NCI-H345 treated with DMSO at 0.1 percent for 48 hours (cell line): ENCODE data around the gene HOXC4.

ENCODE experiments used
- DNase-seq: peaks from one replicate; lab custom pipeline; 2025; ENCODE audit not compliant: unreplicated experiment; lab: John Stamatoyannopoulos, UW

HOXC4 gene

DNA sequence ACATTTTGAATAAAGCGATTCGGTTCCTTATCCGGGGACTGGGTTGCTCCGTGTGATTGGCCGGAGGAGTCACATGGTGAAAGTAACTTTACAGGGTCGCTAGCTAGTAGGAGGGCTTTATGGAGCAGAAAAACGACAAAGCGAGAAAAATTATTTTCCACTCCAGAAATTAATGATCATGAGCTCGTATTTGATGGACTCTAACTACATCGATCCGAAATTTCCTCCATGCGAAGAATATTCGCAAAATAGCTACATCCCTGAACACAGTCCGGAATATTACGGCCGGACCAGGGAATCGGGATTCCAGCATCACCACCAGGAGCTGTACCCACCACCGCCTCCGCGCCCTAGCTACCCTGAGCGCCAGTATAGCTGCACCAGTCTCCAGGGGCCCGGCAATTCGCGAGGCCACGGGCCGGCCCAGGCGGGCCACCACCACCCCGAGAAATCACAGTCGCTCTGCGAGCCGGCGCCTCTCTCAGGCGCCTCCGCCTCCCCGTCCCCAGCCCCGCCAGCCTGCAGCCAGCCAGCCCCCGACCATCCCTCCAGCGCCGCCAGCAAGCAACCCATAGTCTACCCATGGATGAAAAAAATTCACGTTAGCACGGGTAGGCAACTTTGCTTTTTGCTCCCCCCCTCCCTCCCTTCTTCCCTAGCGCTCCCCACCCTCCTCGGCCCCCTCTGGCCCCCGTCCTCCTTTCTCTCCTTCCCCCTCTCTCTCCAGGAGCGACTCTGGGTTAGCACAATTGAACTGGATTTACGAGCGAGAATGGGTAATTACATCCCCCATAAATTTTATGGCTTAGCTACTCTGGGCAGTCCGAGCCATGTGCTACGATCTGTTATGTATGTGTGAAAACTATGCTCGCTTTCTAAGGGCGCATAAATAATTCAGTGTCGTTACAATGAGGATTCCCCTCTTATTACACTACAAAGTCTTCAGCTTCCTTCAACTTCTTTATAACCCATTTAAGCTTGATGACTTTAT, at the start of gene HOXC4:
Gene HOXC4 (plus strand): TSS at position 85 of the 991 bp plus-strand sequence. CDS start 88 bp downstream, at position 173.
- no peak for DNase-seq

- DNase-seq = no peak
These were observed 49.4 kb upstream of the HOXC4 start for GRCh38 chr12:54004063-54004840.

DNA sequence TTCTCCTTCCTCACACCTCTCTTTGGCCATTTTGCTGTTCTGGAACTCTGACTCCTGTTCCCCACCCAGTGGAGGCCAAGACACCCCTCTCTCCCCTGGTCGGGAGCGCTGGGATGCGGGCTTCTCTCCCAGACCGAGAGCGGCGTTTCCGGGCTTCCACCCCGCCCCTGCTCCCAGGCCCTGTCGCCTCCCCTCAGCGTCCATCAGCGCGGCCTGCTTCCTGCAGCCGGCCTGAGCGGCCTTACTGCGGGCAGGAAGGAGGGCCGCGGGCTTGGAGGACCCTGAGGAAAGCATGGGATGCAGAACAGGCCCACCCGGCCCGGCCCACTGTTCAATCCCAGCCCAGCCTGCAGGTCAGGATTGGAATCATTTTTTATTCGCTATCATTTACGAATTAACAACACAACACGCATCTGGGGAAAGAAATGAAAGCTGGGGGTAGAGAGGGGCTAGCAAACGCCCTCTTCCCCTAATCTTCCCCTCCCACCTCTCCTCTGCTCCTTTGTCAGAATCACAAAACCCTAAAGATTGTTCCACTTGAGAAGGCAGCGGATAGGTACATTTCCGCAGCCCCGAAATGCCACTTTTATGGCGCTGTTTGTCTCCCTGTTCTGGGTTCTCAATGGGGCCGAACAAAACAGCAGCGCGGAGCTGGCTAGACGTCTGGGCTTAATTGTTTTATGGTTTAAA, 48.6 kb upstream of the HOXC4 start:
- DNase-seq = no peak

DNA sequence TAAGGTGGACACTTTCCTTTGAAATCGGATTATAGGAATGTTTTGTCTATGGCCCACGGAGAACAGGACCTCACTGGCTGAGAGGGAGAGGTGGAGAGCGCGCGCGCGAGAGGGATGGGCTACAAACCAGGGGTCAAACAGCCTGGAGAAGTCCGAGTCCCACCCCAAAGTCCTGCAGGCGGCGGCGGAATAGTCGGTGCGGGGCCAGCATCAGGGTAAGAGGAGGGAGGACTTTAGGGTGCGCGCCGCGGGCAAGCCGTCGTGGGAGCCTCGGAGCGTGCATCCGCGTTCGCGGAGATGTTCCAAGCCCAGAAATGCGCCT, 48.1 kb upstream of the HOXC4 start:
- DNase-seq = no peak

- DNase-seq = peak; percentile 22
These were observed 47.6 kb upstream of the HOXC4 start for GRCh38 chr12:54005853-54006558.

DNA sequence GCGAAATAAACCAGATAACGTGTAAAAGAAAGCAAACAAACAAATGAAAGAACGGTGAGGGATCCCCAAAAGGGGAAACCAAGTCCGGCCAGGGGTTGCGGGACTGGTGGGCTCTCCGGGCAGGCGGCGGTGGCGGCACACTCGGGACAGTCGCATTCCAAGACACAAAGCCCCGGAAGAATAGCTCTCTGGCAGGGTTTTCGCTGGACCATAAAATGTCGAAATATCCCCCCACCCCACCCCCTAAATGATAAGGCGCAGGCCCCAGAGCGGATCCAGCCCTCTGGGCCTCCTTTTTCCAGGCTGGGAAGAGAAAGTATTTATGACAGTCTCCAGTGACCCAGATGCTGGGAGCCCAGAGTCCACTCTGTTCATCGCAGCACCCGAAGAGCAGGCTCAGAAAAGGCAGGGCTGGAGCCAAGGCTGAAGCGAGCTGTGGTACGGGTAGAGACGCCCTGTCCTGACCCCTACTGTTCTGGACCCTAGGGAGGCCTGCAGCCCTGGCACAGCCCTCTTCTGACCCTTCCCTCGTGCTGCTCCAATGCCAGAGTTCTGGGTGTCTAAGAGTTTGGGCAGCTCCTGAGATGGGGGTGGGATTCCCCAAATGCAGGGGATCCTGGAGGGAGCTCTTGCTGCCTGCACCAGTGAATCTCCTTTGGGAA, 46.9 kb upstream of the HOXC4 start:
- no peak for DNase-seq

DNA sequence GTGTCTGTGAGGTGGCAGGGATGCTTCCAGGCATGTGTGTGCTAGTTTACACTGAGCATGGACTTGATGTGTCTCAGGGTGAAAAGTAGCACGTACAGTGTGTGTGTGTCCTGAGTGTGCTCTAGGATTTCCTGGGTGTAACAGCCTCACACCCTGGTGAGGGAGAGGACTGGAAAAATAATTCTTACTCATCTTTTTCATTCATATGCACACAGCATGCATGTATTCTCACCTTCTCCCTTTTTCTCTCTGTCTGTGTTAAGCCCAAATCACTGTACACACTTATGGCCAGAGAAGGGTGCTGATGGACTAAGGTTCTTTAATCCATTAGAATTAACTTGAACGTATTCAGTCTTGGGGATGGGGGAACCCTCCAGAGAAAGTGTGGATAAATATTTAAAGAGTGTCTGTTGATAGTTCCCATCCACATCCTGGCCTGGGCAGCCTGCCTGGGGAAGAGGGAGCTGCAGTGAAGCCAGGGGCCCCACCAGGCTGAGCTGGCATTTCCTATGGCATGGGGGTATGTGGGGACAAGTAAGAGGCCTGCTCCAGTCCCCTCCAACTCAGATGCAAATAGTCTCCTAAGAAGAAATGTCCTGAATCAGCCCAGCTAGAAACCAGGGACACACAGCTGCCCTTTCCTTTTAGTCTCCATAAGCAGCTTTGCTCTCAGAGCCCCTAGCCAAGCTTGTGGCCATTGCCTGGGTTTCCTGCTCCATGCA, 45.9 kb upstream of the HOXC4 start:
- no peak for DNase-seq

DNA sequence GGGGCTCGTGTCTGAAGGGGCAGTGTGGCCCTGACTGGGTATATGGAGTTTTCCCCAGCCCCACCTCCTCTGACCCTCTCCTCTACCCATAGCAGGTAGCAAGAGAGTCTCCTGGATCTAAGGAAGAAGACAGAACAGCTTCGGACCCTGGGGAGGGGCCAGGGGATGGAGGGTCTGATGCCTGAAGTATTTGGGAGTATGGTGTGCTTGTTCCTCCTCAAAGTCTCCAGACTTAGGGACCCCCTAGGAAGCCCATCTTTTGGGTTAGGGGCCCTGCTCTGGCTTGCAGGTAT, 45.4 kb upstream of the HOXC4 start:
- DNase-seq = no peak

- no peak for DNase-seq
These were observed 44.2 kb upstream of the HOXC4 start for GRCh38 chr12:54009171-54010052.

DNA sequence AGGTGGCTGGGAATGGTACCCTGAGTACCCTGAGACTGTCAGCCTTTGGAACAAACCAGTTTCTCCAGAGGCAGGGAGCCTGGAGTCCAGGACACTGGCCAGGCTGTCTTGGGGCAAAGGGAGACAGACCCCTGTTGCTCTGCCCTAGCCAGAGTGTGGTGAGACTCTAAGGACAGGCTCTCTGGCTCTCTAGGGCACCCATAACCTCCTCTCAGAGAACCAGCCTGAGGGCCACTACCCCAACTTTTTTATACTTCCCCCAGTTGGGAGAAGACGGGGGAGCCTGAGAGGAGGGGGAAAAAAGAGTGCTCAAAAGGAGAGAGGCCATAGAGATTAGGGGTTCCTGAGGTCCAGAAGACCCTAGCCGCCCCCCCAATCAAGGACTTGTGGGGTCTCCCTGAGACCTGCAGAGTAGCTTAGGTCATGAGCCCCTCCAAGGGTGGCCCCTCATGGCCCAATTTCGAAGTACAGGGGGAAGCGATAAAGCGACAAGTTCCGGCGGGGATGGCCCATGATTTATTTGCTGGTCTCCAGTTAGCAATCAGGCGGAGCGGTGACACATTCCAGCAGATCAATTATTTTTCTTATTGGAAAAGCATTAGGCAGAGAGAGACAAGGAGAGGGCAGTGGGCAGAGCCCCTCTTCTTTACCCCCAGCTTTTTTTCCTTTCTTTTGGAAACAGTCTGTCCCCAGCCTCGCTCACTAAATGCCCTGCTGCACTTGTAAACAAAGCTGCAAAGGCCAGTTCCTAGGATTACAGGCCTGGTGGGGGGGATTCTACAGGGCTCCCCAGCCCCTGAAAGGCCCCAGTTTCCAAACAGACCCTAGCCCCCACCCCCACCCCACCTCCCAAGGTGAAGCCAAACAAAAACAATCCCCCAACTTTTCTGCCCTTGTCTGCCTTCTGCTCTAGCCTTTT, 43.3 kb upstream of the HOXC4 start:
- no peak for DNase-seq

- DNase-seq = no peak
These were observed 42.5 kb upstream of the HOXC4 start for GRCh38 chr12:54010972-54011664.

GRCh38 chr12:54011665-54012532, 41.7 kb upstream of the HOXC4 start:
- no peak for DNase-seq

GRCh38 chr12:54012631-54013409, 40.8 kb upstream of the HOXC4 start:
- no peak for DNase-seq

DNA sequence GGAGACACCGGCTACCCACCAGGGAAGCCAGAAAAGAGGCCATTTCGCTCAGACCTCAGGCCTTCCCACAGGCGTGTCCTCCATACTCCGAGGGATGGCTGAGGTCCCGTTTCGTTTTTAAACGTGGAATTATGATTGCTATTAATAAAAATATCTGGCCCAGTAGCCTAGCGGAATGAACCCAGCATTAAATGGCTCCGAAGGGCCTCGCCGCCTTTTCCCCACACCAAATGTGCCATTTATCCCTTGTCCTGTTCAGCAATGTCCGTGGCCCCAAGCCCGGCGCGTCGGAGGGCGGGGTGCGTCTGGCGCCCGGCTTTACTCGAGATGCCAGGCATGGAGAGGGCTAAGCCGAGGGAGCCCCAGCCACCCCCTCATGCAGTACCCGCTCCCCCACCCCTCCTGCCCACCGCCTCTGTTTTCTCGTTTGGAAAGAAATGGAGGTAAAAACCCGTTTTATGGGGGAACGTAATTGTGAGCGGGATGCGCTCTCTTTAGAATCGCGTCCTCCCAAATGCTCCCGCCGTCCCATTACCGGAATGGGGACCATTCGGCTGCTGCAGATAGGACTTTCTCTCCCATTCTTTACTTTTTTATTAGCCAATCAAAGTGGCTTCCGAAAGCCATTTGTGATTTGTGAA, 39.1 kb upstream of the HOXC4 start:
- DNase-seq = no peak
